K562 (cell line): ENCODE data around the gene C20orf96. TPM values are rescaled to one million over a fixed set of nuclear protein-coding genes. Genes with fewer than 3 reads are reported as not detected.

ENCODE experiments used
- ATAC-seq: fragments of 200-7000 bp; cut with Tn5 transposase; 3 replicates; pipeline ENCODE4 v1.9.1; 2020; ENCODE audit warnings: moderate library complexity
- BruUV-seq: library from RNA; stranded (reverse); fragments of 400-500 nt; replicated peaks from 2 replicates; lab custom pipeline; 2021; lab: Mats Ljungman, UMichigan
- CTCF ChIA-PET: fragments of 300-600 bp; formaldehyde crosslinking; extraction: SDS; loops from one replicate; lab custom pipeline; 2021; ENCODE audit warnings: low intra/inter-chr PET ratio; lab: Yijun Ruan, JAX
- POLR2A ChIA-PET: fragments of 300-600, 350-650 bp; sonication (Branson Sonifier 250); formaldehyde crosslinking; extraction: SDS; loops from one replicate; lab custom pipeline; 2021; ENCODE audit warnings: antibody characterized with exemption, inconsistent platforms; lab: Yijun Ruan, JAX
- DNase-seq, 4 experiments: peaks; one replicate each; pipeline versions ENCODE4 v3.0.0 to v3.0.0-alpha.2; 2011 to 2018; ENCODE audit warnings: low spot score in 3 of 4, mixed read lengths in 3 of 4; ENCODE audit errors: extremely low read depth in 1 of 4
- FAIRE-seq: peaks from 2 replicates; lab custom pipeline; 2011; peaks lifted over from hg19 to GRCh38; lab: Jason Lieb, UNC
- H2AFZ ChIP-seq: 2 replicates; pipeline ENCODE4 v1.6.0; 2011; ENCODE audit warnings: low read depth, low read length, control low read depth, inconsistent platforms
- H3K27ac ChIP-seq: fragments of 200-600 bp; 3 replicates; pipeline ENCODE4 v1.8.0; 2011; ENCODE audit warnings: low read depth, mild to moderate bottlenecking, control low read depth, inconsistent platforms, low read length, moderate library complexity, mixed read lengths; ENCODE audit errors: extremely low read depth
- H3K27me3 ChIP-seq, 2 experiments: fragments of 300-600 bp in 1 of 2; 2 replicates in 1 of 2; 3 replicates in 1 of 2; pipeline versions ENCODE4 v1.6.0 to v1.8.0; 2011; ENCODE audit warnings: inconsistent platforms in 2 of 2, low read length in 2 of 2, mild to moderate bottlenecking in 1 of 2, mixed read lengths in 1 of 2, moderate library complexity in 1 of 2; ENCODE audit not compliant: control insufficient read depth in 2 of 2, insufficient read depth in 2 of 2
- H3K36me3 ChIP-seq: fragments of 300-600 bp; 3 replicates; pipeline ENCODE4 v1.8.0; 2011; ENCODE audit warnings: mild to moderate bottlenecking, low read length, inconsistent platforms; ENCODE audit not compliant: control insufficient read depth, insufficient read depth
- H3K4me1 ChIP-seq, 2 experiments: fragments of 200-600 bp in 1 of 2; replicated peaks in 1 of 2; 2 replicates in 1 of 2; 3 replicates in 1 of 2; pipeline versions ENCODE4 v1.5.1 to v1.8.0; 2011; ENCODE audit warnings: inconsistent platforms in 2 of 2, low read length in 2 of 2, mild to moderate bottlenecking in 1 of 2, mixed read lengths in 1 of 2, moderate library complexity in 1 of 2; ENCODE audit not compliant: control insufficient read depth in 2 of 2, insufficient read depth in 2 of 2
- H3K4me2 ChIP-seq: 2 replicates; pipeline ENCODE4 v1.6.1; 2011; ENCODE audit warnings: low read length, control low read depth, inconsistent platforms, mixed read lengths; ENCODE audit not compliant: insufficient read depth
- H3K4me3 ChIP-seq: fragments of 200-600 bp; sonication (generic), shearing (Covaris generic); 2 replicates; pipeline ENCODE4 v1.5.1; 2016; ENCODE audit warnings: control low read depth, inconsistent platforms
- H3K79me2 ChIP-seq: fragments of 200-600 bp; 3 replicates; pipeline ENCODE4 v1.8.0; 2011; ENCODE audit warnings: low read length, inconsistent platforms; ENCODE audit not compliant: control insufficient read depth, insufficient read depth
- H3K9ac ChIP-seq, 2 experiments: 2 replicates each; pipeline versions ENCODE4 v1.6.0 to v1.6.1; 2011; ENCODE audit warnings: low read depth in 2 of 2, low read length in 2 of 2, control low read depth in 1 of 2, inconsistent platforms in 1 of 2, mild to moderate bottlenecking in 1 of 2, mixed read lengths in 1 of 2; ENCODE audit not compliant: insufficient read depth in 1 of 2
- H3K9me1 ChIP-seq: one replicate; pipeline ENCODE4 v1.6.0; 2011; ENCODE audit warnings: inconsistent platforms, mild to moderate bottlenecking, low read length, moderate library complexity; ENCODE audit not compliant: control insufficient read depth, insufficient read depth
- H3K9me3 ChIP-seq: replicated peaks from 2 replicates; pipeline ENCODE4 v1.5.1; 2011; ENCODE audit warnings: low read depth, low read length, inconsistent platforms; ENCODE audit not compliant: control insufficient read depth, insufficient read depth
- H4K20me1 ChIP-seq: replicated peaks from 2 replicates; pipeline ENCODE4 v1.6.1; 2011; ENCODE audit warnings: low read length, inconsistent platforms, mixed read lengths; ENCODE audit not compliant: control insufficient read depth, insufficient read depth
- CTBP1 ChIP-seq: fragments of 450-650 bp; IDR thresholded peaks from 2 replicates; pipeline ENCODE4 v1.6.1; 2016; ENCODE audit warnings: borderline replicate concordance
- EP300 ChIP-seq: IDR thresholded peaks from 2 replicates; pipeline ENCODE4 v1.6.1; 2012; ENCODE audit warnings: low read length, improper control_type of control experiment
- GABPB1 ChIP-seq: sonication (generic); formaldehyde crosslinking; IDR thresholded peaks from 2 replicates; pipeline ENCODE4 v1.8.0; 2022; ENCODE audit warnings: mild to moderate bottlenecking, missing genetic modification reagents
- LCOR ChIP-seq: sonication (generic); formaldehyde crosslinking; IDR thresholded peaks from 2 replicates; pipeline ENCODE4 v1.8.0; 2022; ENCODE audit warnings: mild to moderate bottlenecking, missing genetic modification reagents
- MEF2D ChIP-seq: conservative IDR thresholded peaks from 2 replicates; pipeline ENCODE4 v1.6.1; 2016; ENCODE audit warnings: low read depth, missing genetic modification characterization, missing compliant biosample characterization
- PTTG1 ChIP-seq: fragments of 450-650 bp; IDR thresholded peaks from 2 replicates; pipeline ENCODE4 v1.6.1; 2016; ENCODE audit warnings: low read depth, mild to moderate bottlenecking, missing genetic modification characterization, missing compliant biosample characterization
- TCF7L2 ChIP-seq: fragments of 150-350 bp; IDR thresholded peaks from 2 replicates; pipeline ENCODE4 v1.6.1; 2016; ENCODE audit warnings: low read depth, mild to moderate bottlenecking, low read length, moderate library complexity
- TSC22D4 ChIP-seq: fragments of 450-650 bp; IDR thresholded peaks from 2 replicates; pipeline ENCODE4 v1.6.1; 2016; ENCODE audit warnings: missing genetic modification characterization, missing biosample characterization, control low read depth
- ZNF165 ChIP-seq: fragments of 250-450 bp; sonication (Bioruptor Pico); IDR thresholded peaks from 2 replicates; pipeline ENCODE4 v1.4.0; 2020; ENCODE audit warnings: borderline replicate concordance
- ZNF41 ChIP-seq: fragments of 250-450 bp; sonication (Bioruptor Pico); conservative IDR thresholded peaks from 2 replicates; pipeline ENCODE4 v1.4.0; 2020; ENCODE audit warnings: mild to moderate bottlenecking
- ZSCAN32 ChIP-seq: fragments of 450-650 bp; formaldehyde crosslinking; IDR thresholded peaks from 2 replicates; pipeline ENCODE4 v1.4.0; 2020; ENCODE audit warnings: mild to moderate bottlenecking, moderate library complexity
- WGBS: fragments of 100-300 bp; shearing (Covaris generic); methylation state at CpG from one replicate; pipeline ENCODE4 v1.1.6; 2016; ENCODE audit warnings: low coverage, mixed read lengths; ENCODE audit not compliant: insufficient coverage; ENCODE audit errors: missing lambda C conversion rate; 5-methylcytosine and 5-hydroxymethylcytosine counted together
- in situ Hi-C: fragments of 300-500 bp; cut with MboI; formaldehyde crosslinking; loops from 4 replicates; pipeline ENCODE4 v1.15.0; 2018; ENCODE audit warnings: inconsistent platforms, mixed read lengths
- intact Hi-C: fragments of 100-400 bp; cut with micrococcal nuclease; formaldehyde crosslinking; loops from 2 replicates; pipeline ENCODE4 v1.14.2; 2022
- polyA plus RNA-seq, 8 experiments: library from polyadenylated mRNA; depleted of rRNA in 4 of 8; stranded (reverse) in 5 of 8; unstranded in 3 of 8; fragments of >200 nt; fragmentation: Nextera tagmentation in 2 of 8; fragmentation: Illumina TruSeq in 1 of 8; extraction: Ambion mirVana in 2 of 8; extraction: Trizol in 1 of 8; gene quantifications; 2 replicates each; pipeline versions ENCODE4 v1.2.1 to v1.2.3, GENCODE V29; 2011 to 2014; ENCODE audit warnings: inconsistent platforms in 1 of 8, missing spikeins in 1 of 8
- total RNA-seq, 7 experiments: library from RNA; depleted of rRNA in 6 of 7; stranded (reverse); fragments of >200 nt in 6 of 7; fragmentation: Illumina TruSeq in 2 of 7; extraction: Trizol in 2 of 7; gene quantifications; 2 replicates each; pipeline versions ENCODE4 v1.2.1 to v1.2.3, GENCODE V29; 2011 to 2021; ENCODE audit warnings: low replicate concordance in 1 of 7
- TF ChIP-seq, protein P1 (sequence below): fragments of 250-450 bp; sonication (Bioruptor Pico); IDR thresholded peaks from 2 replicates; pipeline ENCODE4 v1.4.0; 2020; ENCODE audit warnings: mild to moderate bottlenecking, moderate library complexity

The C20orf96 gene
- total and polyA plus RNA-seq, 9 of the 15 experiments (the other 6 are each of a cell fraction or from before 2014, with no cell fraction given): 1.7 to 11.7 (median 4.2) TPM

DNA sequence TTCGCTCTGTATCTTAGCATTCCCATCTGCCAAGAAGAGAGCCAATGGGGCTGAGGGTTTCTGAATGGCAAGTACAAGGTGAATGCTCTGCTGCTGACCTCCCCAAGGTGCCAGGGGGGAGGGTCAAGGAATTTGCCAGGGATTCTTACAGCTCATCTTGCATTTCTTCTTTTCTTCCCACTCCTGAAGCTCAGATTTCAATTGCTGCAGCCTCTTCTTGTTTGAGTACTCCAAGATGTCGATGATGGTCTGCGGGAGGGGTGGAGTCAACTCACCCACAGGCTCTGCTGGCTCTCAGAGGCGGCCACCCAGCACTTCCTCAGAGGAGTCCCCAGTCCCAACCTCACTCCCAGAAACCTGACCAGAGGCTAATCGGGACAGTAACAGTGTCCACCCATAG lies 12.4 kb downstream of the C20orf96 start:
- intact Hi-C loops: no loop called here
- Histone ChIP-seq H3K9me1 (no peaks in the 10 kb centered on the region), H3K4me3 (no peak overlapping the region), H3K4me2 (no peak overlapping the region), H2AFZ (no peak overlapping the region), H3K79me2 (no peaks in the 10 kb centered on the region), H4K20me1 (no peaks in the 10 kb centered on the region), H3K36me3 (peaks cover 50% of the 10 kb centered on the region; the same call in 2 of the 3 replicates)
- DNase-seq: no peak
- no peak for FAIRE-seq
- ATAC-seq: no peak
- 96% methylated on average over 5 of the region's 5 CpGs for WGBS
- TF ChIP-seq, protein P1, sequence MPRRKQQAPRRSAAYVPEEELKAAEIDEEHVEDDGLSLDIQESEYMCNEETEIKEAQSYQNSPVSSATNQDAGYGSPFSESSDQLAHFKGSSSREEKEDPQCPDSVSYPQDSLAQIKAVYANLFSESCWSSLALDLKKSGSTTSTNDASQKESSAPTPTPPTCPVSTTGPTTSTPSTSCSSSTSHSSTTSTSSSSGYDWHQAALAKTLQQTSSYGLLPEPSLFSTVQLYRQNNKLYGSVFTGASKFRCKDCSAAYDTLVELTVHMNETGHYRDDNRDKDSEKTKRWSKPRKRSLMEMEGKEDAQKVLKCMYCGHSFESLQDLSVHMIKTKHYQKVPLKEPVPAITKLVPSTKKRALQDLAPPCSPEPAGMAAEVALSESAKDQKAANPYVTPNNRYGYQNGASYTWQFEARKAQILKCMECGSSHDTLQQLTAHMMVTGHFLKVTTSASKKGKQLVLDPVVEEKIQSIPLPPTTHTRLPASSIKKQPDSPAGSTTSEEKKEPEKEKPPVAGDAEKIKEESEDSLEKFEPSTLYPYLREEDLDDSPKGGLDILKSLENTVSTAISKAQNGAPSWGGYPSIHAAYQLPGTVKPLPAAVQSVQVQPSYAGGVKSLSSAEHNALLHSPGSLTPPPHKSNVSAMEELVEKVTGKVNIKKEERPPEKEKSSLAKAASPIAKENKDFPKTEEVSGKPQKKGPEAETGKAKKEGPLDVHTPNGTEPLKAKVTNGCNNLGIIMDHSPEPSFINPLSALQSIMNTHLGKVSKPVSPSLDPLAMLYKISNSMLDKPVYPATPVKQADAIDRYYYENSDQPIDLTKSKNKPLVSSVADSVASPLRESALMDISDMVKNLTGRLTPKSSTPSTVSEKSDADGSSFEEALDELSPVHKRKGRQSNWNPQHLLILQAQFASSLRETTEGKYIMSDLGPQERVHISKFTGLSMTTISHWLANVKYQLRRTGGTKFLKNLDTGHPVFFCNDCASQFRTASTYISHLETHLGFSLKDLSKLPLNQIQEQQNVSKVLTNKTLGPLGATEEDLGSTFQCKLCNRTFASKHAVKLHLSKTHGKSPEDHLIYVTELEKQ (CRISPR knock-in tag): no peak
- TF ChIP-seq GABPB1 (CRISPR knock-in tag): no peak
- TF ChIP-seq TSC22D4: no peak
- no peak for TF ChIP-seq LCOR (CRISPR knock-in tag)
- no peak for TF ChIP-seq ZSCAN32 (CRISPR knock-in tag)
- no peak for TF ChIP-seq ZNF165 (CRISPR knock-in tag)
- TF ChIP-seq PTTG1 (tag): no peak
- TF ChIP-seq EP300: no peak
- no peak for TF ChIP-seq TCF7L2
- no peak for TF ChIP-seq MEF2D (tag)
- no peak for TF ChIP-seq CTBP1
- TF ChIP-seq ZNF41 (CRISPR knock-in tag): no peak
- TF ChIP-seq, all 486 proteins: peak for 0
- Histone ChIP-seq H3K9ac (no peak overlapping the region), H3K9me3 (no peaks in the 10 kb centered on the region), H3K27me3 (no peaks in the 10 kb centered on the region), H3K27ac (no peak overlapping the region), H3K4me1 (no peaks in the 10 kb centered on the region)
- no TSS peak for BruUV-seq
- CTCF ChIA-PET: no interaction called here
- POLR2A ChIA-PET: no interaction called here
- in situ Hi-C loops: no loop called here
